Astrocyte of the cerebellum (primary cell): ENCODE measurements around the gene SFSWAP.

Source experiments
- DNase-seq: peaks from one replicate; pipeline ENCODE4 v3.0.0-alpha.2; 2011; ENCODE audit warnings: low read depth
- H3K4me3 ChIP-seq: 2 replicates; pipeline ENCODE4 v1.5.1; 2011; ENCODE audit warnings: mild to moderate bottlenecking, low read depth, low read length, moderate library complexity
- in situ Hi-C: cut with HindIII; loops from 2 replicates; pipeline ENCODE4 v1.10.0; 2017; ENCODE audit warnings: low sequenced_read_pairs
- TF ChIP-seq, protein P1 (sequence below): IDR thresholded peaks from 2 replicates; pipeline ENCODE4 v1.5.1; 2012; ENCODE audit warnings: low read length, low read depth, moderate library complexity, mild to moderate bottlenecking; ENCODE audit errors: missing control alignments

SFSWAP gene

DNA sequence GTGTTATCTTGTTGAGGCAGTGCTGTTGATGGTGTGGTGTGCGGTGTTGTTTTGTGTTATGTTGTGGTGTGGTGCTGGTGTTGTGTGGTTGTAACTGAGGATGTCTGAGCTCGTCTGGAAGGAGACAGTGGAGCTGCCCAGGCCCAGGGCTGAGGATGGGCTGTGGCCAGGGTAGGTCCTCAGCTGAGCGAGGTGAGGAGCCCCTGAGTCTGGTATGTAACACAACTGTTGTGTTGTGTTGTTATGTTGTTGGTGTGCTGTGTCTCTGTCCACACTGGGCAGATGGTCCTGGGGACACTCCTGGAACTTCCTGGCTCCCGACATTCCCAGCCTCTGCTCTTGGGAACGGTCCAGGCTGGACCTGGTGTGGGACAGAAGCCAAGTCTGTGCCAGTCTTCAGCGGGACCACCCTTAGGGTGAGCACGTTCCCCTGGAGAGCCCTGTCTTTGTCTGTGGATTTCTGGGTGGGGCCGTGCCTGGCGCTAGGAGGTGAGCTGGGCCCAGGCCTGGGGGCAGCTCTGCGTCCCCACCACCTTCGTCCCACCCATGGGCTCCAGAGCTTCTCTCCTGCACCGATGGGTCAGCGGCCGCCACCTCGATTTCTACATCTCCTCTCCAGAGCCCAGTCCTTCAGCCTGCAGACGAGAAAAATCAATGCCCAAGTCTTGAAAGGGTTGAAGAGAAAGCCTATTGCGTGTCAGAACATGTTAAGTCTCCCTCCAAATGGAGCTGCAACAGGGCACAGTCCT lies 27.4 kb upstream of the SFSWAP start:
- in situ Hi-C loops: no loop called here
- DNase-seq: no peak
- TF ChIP-seq, protein P1, sequence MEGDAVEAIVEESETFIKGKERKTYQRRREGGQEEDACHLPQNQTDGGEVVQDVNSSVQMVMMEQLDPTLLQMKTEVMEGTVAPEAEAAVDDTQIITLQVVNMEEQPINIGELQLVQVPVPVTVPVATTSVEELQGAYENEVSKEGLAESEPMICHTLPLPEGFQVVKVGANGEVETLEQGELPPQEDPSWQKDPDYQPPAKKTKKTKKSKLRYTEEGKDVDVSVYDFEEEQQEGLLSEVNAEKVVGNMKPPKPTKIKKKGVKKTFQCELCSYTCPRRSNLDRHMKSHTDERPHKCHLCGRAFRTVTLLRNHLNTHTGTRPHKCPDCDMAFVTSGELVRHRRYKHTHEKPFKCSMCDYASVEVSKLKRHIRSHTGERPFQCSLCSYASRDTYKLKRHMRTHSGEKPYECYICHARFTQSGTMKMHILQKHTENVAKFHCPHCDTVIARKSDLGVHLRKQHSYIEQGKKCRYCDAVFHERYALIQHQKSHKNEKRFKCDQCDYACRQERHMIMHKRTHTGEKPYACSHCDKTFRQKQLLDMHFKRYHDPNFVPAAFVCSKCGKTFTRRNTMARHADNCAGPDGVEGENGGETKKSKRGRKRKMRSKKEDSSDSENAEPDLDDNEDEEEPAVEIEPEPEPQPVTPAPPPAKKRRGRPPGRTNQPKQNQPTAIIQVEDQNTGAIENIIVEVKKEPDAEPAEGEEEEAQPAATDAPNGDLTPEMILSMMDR: no peak
- H3K4me3 ChIP-seq: no peak overlapping the region

DNA sequence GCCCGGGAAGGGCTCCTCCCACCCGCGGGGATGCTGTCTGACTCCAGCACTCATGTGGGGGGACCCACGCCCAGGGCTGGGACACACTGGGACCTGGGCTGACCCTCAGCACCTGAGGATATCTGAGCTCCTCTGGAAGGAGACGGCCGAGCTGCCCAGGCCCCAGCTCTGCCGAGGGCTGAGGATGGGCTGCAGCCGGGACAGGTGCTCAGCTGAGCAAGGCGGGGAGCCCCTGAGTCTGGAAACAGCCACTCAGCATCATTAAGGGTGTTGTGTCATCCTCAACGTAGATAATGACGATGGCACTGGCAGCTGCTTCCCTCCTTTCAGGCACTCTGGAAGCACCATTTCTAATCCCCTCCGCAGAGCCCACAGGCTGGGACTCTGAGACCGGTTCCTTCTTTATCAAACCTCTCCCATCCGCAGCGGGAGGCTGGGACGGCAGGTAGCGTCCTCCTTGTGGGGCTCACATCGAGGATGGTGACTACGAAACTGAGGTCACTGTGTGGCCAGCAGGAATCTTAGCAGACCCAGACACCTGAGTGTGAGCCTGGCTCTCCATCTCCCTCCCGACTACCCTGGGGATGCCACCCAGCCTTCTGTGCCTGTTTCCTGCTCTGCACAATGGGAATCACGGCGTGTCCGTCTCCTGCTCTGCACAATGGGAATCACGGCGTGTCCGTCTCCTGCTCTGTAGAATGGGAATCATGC lies 26.7 kb upstream of the SFSWAP start:
- TF ChIP-seq, protein P1: no peak
- DNase-seq: no peak
- H3K4me3 ChIP-seq: no peak overlapping the region
- in situ Hi-C loops: no loop called here

DNA sequence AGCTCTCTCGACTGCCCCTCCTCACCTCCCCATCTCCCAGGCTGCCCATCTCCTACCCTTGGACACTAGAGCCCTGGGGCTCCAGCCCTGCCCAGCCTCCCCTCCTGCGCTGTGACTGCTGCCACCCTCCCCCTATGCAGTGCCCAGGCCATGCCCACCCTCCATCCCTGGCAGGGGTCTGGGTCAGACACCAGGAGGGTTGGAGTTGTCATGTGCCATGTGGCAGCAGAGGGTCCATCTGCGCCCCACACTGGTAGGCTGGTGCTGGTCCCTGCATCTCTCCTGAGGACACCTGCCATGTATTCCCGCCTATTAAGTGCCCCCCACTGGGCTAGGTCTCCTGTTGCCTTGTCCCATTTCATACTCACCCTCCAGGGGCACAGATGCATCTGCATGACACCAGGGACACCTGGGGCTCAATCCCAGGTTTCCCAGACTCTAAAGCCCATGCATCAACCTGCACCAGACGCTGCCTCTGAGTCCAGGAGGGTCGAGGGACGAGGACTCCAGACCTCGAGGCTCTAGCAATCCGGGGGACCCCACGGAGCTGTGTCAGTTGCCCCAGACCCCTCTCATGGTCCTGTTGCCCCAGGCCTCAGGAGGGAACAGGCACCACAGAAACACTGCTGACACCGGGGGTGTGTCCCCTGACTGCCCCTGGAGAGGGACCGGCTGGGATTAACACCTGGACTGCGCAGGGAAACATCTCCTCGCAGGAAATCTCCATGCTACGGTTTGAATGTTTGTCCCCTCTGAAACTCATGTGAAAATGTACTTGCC lies 23.4 kb upstream of the SFSWAP start:
- no peak overlapping the region for H3K4me3 ChIP-seq
- in situ Hi-C loops: no loop called here
- no peak for DNase-seq
- TF ChIP-seq, protein P1: no peak

DNA sequence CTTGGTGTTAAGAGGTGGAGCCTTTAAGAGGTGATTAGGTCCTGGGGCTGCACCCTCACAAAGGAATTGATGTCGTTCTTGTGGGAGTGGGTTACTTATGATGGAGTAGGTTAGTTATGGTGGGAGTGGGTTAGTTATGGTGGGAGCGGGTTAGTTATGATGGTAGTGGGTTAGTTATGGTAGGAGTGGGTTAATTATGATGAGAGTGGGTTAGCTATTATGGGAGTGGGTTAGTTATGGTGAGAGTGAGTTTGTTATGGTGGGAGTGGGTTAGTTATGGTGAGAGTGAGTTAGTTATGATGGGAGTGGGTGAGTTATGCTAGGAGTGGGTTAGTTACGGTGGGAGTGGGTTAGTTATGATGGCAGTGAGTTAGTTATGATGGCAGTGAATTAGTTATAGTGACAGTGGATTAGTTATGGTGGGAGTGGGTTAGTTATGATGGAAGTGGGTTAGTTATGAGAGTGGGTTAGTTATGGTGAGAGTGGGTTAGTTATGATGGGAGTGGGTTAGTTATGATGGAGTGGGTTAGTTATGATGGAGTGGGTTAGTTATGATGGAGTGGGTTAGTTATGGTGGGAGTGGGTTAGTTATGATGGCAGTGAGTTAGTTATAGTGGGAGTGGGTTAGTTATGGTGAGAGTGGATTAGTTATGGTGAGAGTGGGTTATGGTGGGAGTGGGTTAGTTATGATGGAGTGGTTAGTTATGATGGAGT lies 22.6 kb upstream of the SFSWAP start:
- in situ Hi-C loops: no loop called here
- no peak overlapping the region for H3K4me3 ChIP-seq
- DNase-seq: no peak
- TF ChIP-seq, protein P1: no peak

DNA sequence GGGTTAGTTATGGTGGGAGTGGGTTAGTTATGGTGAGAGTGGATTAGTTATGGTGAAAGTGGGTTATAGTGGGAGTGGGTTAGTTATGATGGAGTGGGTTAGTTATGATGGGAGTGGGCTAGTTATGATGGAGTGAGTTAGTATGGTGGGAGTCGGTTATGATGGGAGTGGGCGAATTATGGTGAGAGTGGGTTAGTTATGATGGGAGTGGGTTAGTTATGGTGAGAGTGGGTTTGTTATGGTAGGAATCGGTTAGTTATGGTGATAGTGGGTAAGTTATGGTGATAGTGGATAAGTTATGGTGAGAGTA lies 22.1 kb upstream of the SFSWAP start:
- no peak overlapping the region for H3K4me3 ChIP-seq
- TF ChIP-seq, protein P1: no peak
- no peak for DNase-seq
- in situ Hi-C loops: no loop called here

DNA sequence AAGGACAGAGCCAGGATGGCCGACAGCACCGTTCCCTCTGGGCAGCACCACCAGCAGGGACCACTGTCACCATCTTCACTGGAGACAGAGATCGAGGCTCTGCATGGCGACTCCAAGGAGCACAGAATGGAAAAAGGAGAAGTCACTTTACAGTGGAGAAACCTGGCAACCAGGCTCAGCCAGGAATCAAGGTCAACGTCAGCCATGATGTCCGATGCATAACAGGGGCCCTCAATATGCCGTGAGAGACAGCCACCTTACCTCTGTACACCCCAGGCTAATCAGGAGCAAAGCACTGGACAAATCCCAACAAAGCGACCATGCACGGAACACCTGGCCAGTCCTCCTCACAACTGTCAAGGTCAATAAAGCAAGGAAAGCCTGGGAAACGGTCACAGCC lies 20.6 kb upstream of the SFSWAP start:
- TF ChIP-seq, protein P1: no peak
- H3K4me3 ChIP-seq: no peak overlapping the region
- no peak for DNase-seq
- in situ Hi-C loops: no loop called here
